Neural cell (in vitro differentiated cells): ENCODE data around the gene RPS8. TPM values are rescaled to one million over a fixed set of nuclear protein-coding genes. Genes with fewer than 3 reads are reported as not detected.

ENCODE experiments used
- H2AFZ ChIP-seq: fragments of 200-600, 300-800 bp; sonication (generic), shearing (Covaris generic); 2 replicates; pipeline ENCODE4 v1.6.0; 2014; ENCODE audit warnings: low read depth, mild to moderate bottlenecking, antibody characterized with exemption, low read length, moderate library complexity
- H3F3A ChIP-seq: fragments of 200-600 bp; shearing (Covaris generic); 2 replicates; pipeline ENCODE4 v1.6.1; 2016; ENCODE audit warnings: mild to moderate bottlenecking, moderate library complexity, mixed read lengths, antibody characterized with exemption, low read length; ENCODE audit not compliant: insufficient read depth, poor library complexity, severe bottlenecking
- H3K27ac ChIP-seq: fragments of 200-600, 300-800 bp; sonication (generic), shearing (Covaris generic); 2 replicates; pipeline ENCODE4 v1.5.1; 2014; ENCODE audit warnings: mild to moderate bottlenecking, low read length, moderate library complexity
- H3K27me3 ChIP-seq: fragments of 300-800, 200-600 bp; sonication (generic), shearing (Covaris generic); 2 replicates; pipeline ENCODE4 v1.6.0; 2014; ENCODE audit warnings: mild to moderate bottlenecking, low read depth, low read length, moderate library complexity; ENCODE audit not compliant: insufficient read depth
- H3K36me3 ChIP-seq: fragments of 300-800, 200-600 bp; sonication (generic), shearing (Covaris generic); 2 replicates; pipeline ENCODE4 v1.5.1; 2014; ENCODE audit warnings: mild to moderate bottlenecking, antibody characterized with exemption, low read length, moderate library complexity; ENCODE audit not compliant: insufficient read depth
- H3K4me2 ChIP-seq: fragments of 300-800, 200-600 bp; sonication (generic), shearing (Covaris generic); 2 replicates; pipeline ENCODE4 v1.6.0; 2014; ENCODE audit warnings: mild to moderate bottlenecking, low read length
- H3K4me3 ChIP-seq: fragments of 300-800, 200-600 bp; sonication (generic), shearing (Covaris generic); 2 replicates; pipeline ENCODE4 v1.5.1; 2014; ENCODE audit warnings: mild to moderate bottlenecking, low read length, moderate library complexity
- H3K79me2 ChIP-seq: fragments of 200-600 bp; shearing (Covaris generic); replicated peaks from 2 replicates; pipeline ENCODE4 v1.6.0; 2014; ENCODE audit warnings: mild to moderate bottlenecking, low read length, moderate library complexity; ENCODE audit not compliant: insufficient read depth
- H3K9ac ChIP-seq: fragments of 300-800, 200-600 bp; sonication (generic), shearing (Covaris generic); 2 replicates; pipeline ENCODE4 v1.6.1; 2016; ENCODE audit warnings: mild to moderate bottlenecking, low read length, mixed read lengths
- H3K9me2 ChIP-seq: fragments of 200-600 bp; shearing (Covaris generic); 2 replicates; pipeline ENCODE4 v1.6.1; 2016; ENCODE audit warnings: mild to moderate bottlenecking, low read length, mixed read lengths; ENCODE audit not compliant: insufficient read depth
- H3K9me3 ChIP-seq: fragments of 200-600, 300-800 bp; sonication (generic), shearing (Covaris generic); 2 replicates; pipeline ENCODE4 v1.6.1; 2016; ENCODE audit warnings: mild to moderate bottlenecking, mixed run types, low read length, moderate library complexity, mixed read lengths
- H4K20me1 ChIP-seq: fragments of 200-600 bp; shearing (Covaris generic); 2 replicates; pipeline ENCODE4 v1.6.1; 2016; ENCODE audit warnings: mild to moderate bottlenecking, mixed run types; ENCODE audit not compliant: insufficient read depth
- EP300 ChIP-seq: fragments of 450-650 bp; conservative IDR thresholded peaks from 2 replicates; pipeline ENCODE4 v1.6.1; 2014; ENCODE audit warnings: antibody characterized with exemption, mild to moderate bottlenecking, moderate library complexity; ENCODE audit not compliant: poor library complexity, severe bottlenecking
- EZH2 ChIP-seq: fragments of 200-600, 300-800 bp; shearing (Covaris generic), sonication (generic); IDR thresholded peaks from 2 replicates; pipeline ENCODE4 v1.6.1; 2014; ENCODE audit warnings: antibody characterized with exemption, low read length, borderline replicate concordance, mild to moderate bottlenecking; ENCODE audit not compliant: insufficient read depth, poor library complexity, severe bottlenecking
- MXI1 ChIP-seq: fragments of 450-650 bp; conservative IDR thresholded peaks from 2 replicates; pipeline ENCODE4 v1.6.1; 2014; ENCODE audit warnings: antibody characterized with exemption, mild to moderate bottlenecking; ENCODE audit not compliant: poor library complexity, severe bottlenecking
- POLR2AphosphoS5 ChIP-seq: IDR thresholded peaks from 2 replicates; pipeline ENCODE4 v1.6.1; 2012
- RAD21 ChIP-seq: fragments of 450-650 bp; conservative IDR thresholded peaks from 2 replicates; pipeline ENCODE4 v1.6.1; 2014; ENCODE audit warnings: antibody characterized with exemption, mild to moderate bottlenecking, moderate library complexity
- REST ChIP-seq: IDR thresholded peaks from 2 replicates; pipeline ENCODE4 v1.6.1; 2012; ENCODE audit warnings: borderline replicate concordance
- SMC3 ChIP-seq: fragments of 450-650 bp; conservative IDR thresholded peaks from 2 replicates; pipeline ENCODE4 v1.6.1; 2014; ENCODE audit warnings: antibody characterized with exemption, mild to moderate bottlenecking, moderate library complexity; ENCODE audit not compliant: poor library complexity
- TAF1 ChIP-seq: IDR thresholded peaks from 2 replicates; pipeline ENCODE4 v1.6.1; 2012; ENCODE audit warnings: low read depth
- polyA plus RNA-seq: library from polyadenylated mRNA; depleted of rRNA; stranded (reverse); fragments of >200 nt; gene quantifications from 2 replicates; pipeline ENCODE4 v1.2.3, GENCODE V29; 2014
- TF ChIP-seq, protein P1 (sequence below): fragments of 450-650 bp; IDR thresholded peaks from 2 replicates; pipeline ENCODE4 v1.5.1; 2014; ENCODE audit warnings: antibody characterized with exemption, mild to moderate bottlenecking, moderate library complexity; ENCODE audit not compliant: poor library complexity, severe bottlenecking

The RPS8 gene
- polyA plus RNA-seq, 1 donor from 2014 or later = 2,015 TPM

DNA sequence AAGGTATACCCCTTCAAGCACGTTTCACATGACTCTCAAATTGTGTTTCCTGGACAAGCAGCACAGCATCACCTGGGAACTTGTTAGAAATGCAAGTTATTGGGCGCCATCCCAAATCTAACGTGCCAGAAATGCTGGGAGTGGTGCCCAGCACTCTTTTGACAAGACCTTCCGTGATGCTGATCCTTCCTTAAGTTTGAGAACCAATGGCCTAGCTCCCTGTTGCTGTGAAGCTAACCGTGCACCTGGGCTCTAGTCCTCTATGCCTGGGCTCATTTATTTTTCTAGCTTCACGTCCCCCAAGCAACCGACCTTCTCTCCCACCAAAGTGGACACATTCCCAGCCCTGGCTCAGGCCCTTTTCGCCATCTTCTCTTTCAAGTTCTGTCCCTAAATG lies 8.4 kb downstream of the RPS8 start:
- TF ChIP-seq SMC3 (no peak), EP300 (no peak), POLR2AphosphoS5 (no peak), RAD21 (no peak), TAF1 (no peak), MXI1 (no peak), EZH2 (no peak), REST (no peak)
- TF ChIP-seq, protein P1, sequence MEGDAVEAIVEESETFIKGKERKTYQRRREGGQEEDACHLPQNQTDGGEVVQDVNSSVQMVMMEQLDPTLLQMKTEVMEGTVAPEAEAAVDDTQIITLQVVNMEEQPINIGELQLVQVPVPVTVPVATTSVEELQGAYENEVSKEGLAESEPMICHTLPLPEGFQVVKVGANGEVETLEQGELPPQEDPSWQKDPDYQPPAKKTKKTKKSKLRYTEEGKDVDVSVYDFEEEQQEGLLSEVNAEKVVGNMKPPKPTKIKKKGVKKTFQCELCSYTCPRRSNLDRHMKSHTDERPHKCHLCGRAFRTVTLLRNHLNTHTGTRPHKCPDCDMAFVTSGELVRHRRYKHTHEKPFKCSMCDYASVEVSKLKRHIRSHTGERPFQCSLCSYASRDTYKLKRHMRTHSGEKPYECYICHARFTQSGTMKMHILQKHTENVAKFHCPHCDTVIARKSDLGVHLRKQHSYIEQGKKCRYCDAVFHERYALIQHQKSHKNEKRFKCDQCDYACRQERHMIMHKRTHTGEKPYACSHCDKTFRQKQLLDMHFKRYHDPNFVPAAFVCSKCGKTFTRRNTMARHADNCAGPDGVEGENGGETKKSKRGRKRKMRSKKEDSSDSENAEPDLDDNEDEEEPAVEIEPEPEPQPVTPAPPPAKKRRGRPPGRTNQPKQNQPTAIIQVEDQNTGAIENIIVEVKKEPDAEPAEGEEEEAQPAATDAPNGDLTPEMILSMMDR = no peak
- H4K20me1 ChIP-seq = no peaks in the 10 kb centered on the region
- no peaks in the 10 kb centered on the region for H3K9me3 ChIP-seq
- H3K36me3 ChIP-seq = no peaks in the 10 kb centered on the region
- no peak overlapping the region for H3K4me3 ChIP-seq
- no peak overlapping the region for H3K4me2 ChIP-seq
- no peaks in the 10 kb centered on the region for H3K9me2 ChIP-seq
- peaks cover 24% of the 10 kb centered on the region for H3K27me3 ChIP-seq
- no peak overlapping the region for H2AFZ ChIP-seq
- H3F3A ChIP-seq = no peaks in the 10 kb centered on the region
- no peak overlapping the region for H3K27ac ChIP-seq
- no peaks in the 10 kb centered on the region for H3K79me2 ChIP-seq
- H3K9ac ChIP-seq = no peak overlapping the region

DNA sequence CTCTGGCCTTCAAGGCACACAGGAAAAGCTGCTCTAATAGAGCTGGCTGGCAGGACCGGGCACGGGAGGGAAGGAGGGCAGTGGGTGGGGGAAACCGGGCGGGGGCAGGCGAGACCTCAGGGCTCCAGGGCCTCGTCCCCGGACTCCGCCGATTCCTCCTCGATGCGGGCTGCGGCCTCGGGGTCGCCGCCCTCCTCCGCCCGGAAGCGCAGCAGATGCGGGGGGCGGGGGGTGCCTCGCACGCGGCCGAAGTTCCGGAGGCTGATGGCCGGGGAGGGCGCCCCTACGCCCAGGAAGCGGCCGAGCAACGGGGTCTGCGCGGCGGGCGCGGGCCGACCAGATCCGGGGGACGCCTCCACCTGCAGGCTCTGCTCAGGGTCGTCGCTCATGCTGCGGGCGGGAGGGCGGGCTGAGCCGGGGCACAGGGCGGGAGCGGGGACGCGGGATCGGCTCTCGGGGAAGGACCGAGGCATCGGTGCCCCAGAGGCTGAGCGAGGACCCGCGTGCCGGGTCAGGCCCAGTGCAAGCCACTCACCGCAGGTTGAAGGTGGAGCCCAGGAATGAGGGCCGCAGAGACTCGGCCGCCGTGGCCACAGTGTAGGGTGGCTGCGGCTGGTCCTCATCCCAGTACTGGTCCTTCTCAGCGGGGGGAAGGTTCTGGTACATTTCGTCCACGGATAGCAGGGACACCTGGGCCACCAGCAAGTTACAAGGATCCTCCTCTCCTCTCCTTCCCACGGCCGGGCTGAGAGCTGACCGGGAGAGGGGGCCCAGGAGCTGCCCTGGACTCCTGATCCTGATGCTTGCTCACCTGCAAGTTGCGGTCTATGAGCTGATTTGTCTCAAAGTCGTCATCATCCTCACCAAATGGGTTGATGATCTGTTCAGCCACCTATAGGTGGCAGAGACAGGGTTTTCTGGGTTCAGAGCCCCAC lies 9.0 kb downstream of the RPS8 start:
- Histone ChIP-seq H3K4me3 (no peak overlapping the region), H3K79me2 (no peaks in the 10 kb centered on the region), H3K36me3 (no peaks in the 10 kb centered on the region), H3K27ac (no peak overlapping the region), H4K20me1 (no peaks in the 10 kb centered on the region), H3K9me3 (no peaks in the 10 kb centered on the region), H3K4me2 (no peak overlapping the region), H3K27me3 (peaks cover 24% of the 10 kb centered on the region), H2AFZ (no peak overlapping the region), H3F3A (no peaks in the 10 kb centered on the region), H3K9ac (no peak overlapping the region), H3K9me2 (no peaks in the 10 kb centered on the region)
- TF ChIP-seq EZH2 (no peak), RAD21 (no peak), REST (no peak), SMC3 (no peak), POLR2AphosphoS5 (no peak), EP300 (no peak), TAF1 (no peak), MXI1 (no peak)
- TF ChIP-seq, protein P1 = no peak
